ENCODE data around the gene IPO4. TPM values are rescaled to one million over a fixed set of nuclear protein-coding genes. Genes with fewer than 3 reads are reported as not detected.
"Not testable (repeated sequence)": the region's sequence is repeated elsewhere in the genome, so short reads cannot be mapped to it uniquely, and the experiment has no call there.

The IPO4 gene
- 85.4 and 99.4 TPM in 2 replicates for total RNA-seq
- polyA plus RNA-seq (2012), result 47.6 TPM

- DNase-seq (ENCODE audit: low read depth), result peak; percentile 98
Observed at GRCh38 chr14:24188251-24189058, at the start of gene IPO4. Gene IPO4, minus strand, starts transcription at chr14:24188816. Its CDS starts 29 bp downstream, at chr14:24188787.

GRCh38 chr14:24238123-24238522 is 49.5 kb upstream of the IPO4 start:
- no peak for DNase-seq (ENCODE audit: low read depth)

- DNase-seq (ENCODE audit: low read depth), result peak; percentile 55
Observed at GRCh38 chr14:24237463-24237955, 48.9 kb upstream of the IPO4 start.

GRCh38 chr14:24236689-24237462 is 48.3 kb upstream of the IPO4 start:
- no peak for DNase-seq (ENCODE audit: low read depth)

- no peak for DNase-seq (ENCODE audit: low read depth)
Observed at GRCh38 chr14:24235804-24236688, 47.4 kb upstream of the IPO4 start.

- DNase-seq (ENCODE audit: low read depth), result peak; percentile 26
Observed at GRCh38 chr14:24234095-24235005, 45.7 kb upstream of the IPO4 start.

GRCh38 chr14:24233538-24233866 is 44.9 kb upstream of the IPO4 start:
- no peak for DNase-seq (ENCODE audit: low read depth)

- no peak for DNase-seq (ENCODE audit: low read depth)
Observed at GRCh38 chr14:24232645-24233537, 44.3 kb upstream of the IPO4 start, which contains the start of gene GMPR2. Gene GMPR2, plus strand, starts transcription at chr14:24232929. Its CDS starts 325 bp downstream, at chr14:24233254.

- peak; percentile 93 for DNase-seq (ENCODE audit: low read depth)
Observed at GRCh38 chr14:24232121-24232644, 43.6 kb upstream of the IPO4 start, which contains the start of gene NEDD8. Gene NEDD8, minus strand, starts transcription at chr14:24232367. Its CDS starts 100 bp downstream, at chr14:24232267.

GRCh38 chr14:24231263-24232120 is 42.9 kb upstream of the IPO4 start:
- no peak for DNase-seq (ENCODE audit: low read depth)

- no peak for DNase-seq (ENCODE audit: low read depth)
Observed at GRCh38 chr14:24228902-24229301, 40.3 kb upstream of the IPO4 start.

GRCh38 chr14:24226473-24226872 is 37.9 kb upstream of the IPO4 start:
- no peak for DNase-seq (ENCODE audit: low read depth)

GRCh38 chr14:24224618-24225071 is 36.0 kb upstream of the IPO4 start:
- DNase-seq (ENCODE audit: low read depth), result peak; percentile 27

GRCh38 chr14:24222987-24223386 is 34.4 kb upstream of the IPO4 start:
- not testable (repeated sequence) for DNase-seq (ENCODE audit: low read depth)

- no peak for DNase-seq (ENCODE audit: low read depth)
Observed at GRCh38 chr14:24219521-24219920, 30.9 kb upstream of the IPO4 start.

GRCh38 chr14:24219080-24219479 is 30.5 kb upstream of the IPO4 start:
- no peak for DNase-seq (ENCODE audit: low read depth)

- DNase-seq (ENCODE audit: low read depth), result not testable (repeated sequence)
Observed at GRCh38 chr14:24216876-24217275, 28.3 kb upstream of the IPO4 start.

GRCh38 chr14:24216345-24216699 is 27.7 kb upstream of the IPO4 start:
- no peak for DNase-seq (ENCODE audit: low read depth)

Data from myocyte (in vitro differentiated cells).